IMR-90 (cell line): ENCODE data around the gene KHNYN. TPM values are rescaled to one million over a fixed set of nuclear protein-coding genes. Genes with fewer than 3 reads are reported as not detected.

Source experiments
- ATAC-seq: fragments of 200-7000 bp; cut with Tn5 transposase; 2 replicates; pipeline ENCODE4 v1.9.1; 2020; ENCODE audit warnings: low read depth, mild to moderate bottlenecking, moderate library complexity
- BruUV-seq: library from RNA; stranded (reverse); fragments of 400-500 nt; replicated peaks from 2 replicates; lab custom pipeline; 2021; lab: Mats Ljungman, UMichigan
- CTCF ChIA-PET: fragments of 300-600 bp; formaldehyde crosslinking; extraction: SDS; loops from one replicate; lab custom pipeline; 2021; ENCODE audit warnings: antibody characterized with exemption; lab: Yijun Ruan, JAX
- POLR2A ChIA-PET: fragments of 300-600 bp; sonication (Branson Sonifier 250); formaldehyde crosslinking; loops from one replicate; lab custom pipeline; 2022; ENCODE audit warnings: antibody characterized with exemption; ENCODE audit not compliant: unreplicated experiment; lab: Charles Lee
- DNase-seq: peaks from one replicate; pipeline ENCODE4 v3.0.0; 2013
- H2AFZ ChIP-seq: replicated peaks from 2 replicates; pipeline ENCODE3; 2013; ENCODE audit warnings: low read length, mild to moderate bottlenecking; ENCODE audit not compliant: poor library complexity
- H2AK5ac ChIP-seq: 2 replicates; pipeline ENCODE4 v1.6.1; 2013; ENCODE audit warnings: low read depth, low read length, inconsistent platforms
- H2AK9ac ChIP-seq: replicated peaks from 2 replicates; pipeline ENCODE3; 2013; ENCODE audit warnings: mild to moderate bottlenecking, low read depth, low read length, moderate library complexity; ENCODE audit not compliant: poor library complexity
- H2BK120ac ChIP-seq: 2 replicates; pipeline ENCODE4 v1.6.1; 2013; ENCODE audit warnings: low read depth, low read length, inconsistent platforms
- H2BK15ac ChIP-seq: 3 replicates; pipeline ENCODE4 v1.6.1; 2013; ENCODE audit warnings: low read depth, low read length, inconsistent platforms
- H2BK20ac ChIP-seq: 2 replicates; pipeline ENCODE4 v1.6.1; 2013; ENCODE audit warnings: low read depth, mild to moderate bottlenecking, inconsistent platforms, low read length, moderate library complexity
- H2BK5ac ChIP-seq: 2 replicates; pipeline ENCODE4 v1.6.1; 2013; ENCODE audit warnings: mild to moderate bottlenecking, low read depth, low read length, inconsistent platforms; ENCODE audit not compliant: poor library complexity, severe bottlenecking
- H3K14ac ChIP-seq: replicated peaks from 2 replicates; pipeline ENCODE4 v1.6.1; 2013; ENCODE audit warnings: low read depth, low read length, inconsistent platforms
- H3K18ac ChIP-seq: 2 replicates; pipeline ENCODE4 v1.6.1; 2013; ENCODE audit warnings: low read depth, low read length, control low read depth
- H3K23ac ChIP-seq: 2 replicates; pipeline ENCODE4 v1.6.1; 2013; ENCODE audit warnings: low read depth, low read length, inconsistent platforms
- H3K27ac ChIP-seq: 2 replicates; pipeline ENCODE4 v1.5.1; 2013; ENCODE audit warnings: mild to moderate bottlenecking, control low read depth, low read length; ENCODE audit not compliant: insufficient read depth
- H3K27me3 ChIP-seq: 2 replicates; pipeline ENCODE4 v1.6.1; 2013; ENCODE audit warnings: low read length; ENCODE audit not compliant: control insufficient read depth, insufficient read depth
- H3K36me3 ChIP-seq: 2 replicates; pipeline ENCODE4 v1.6.1; 2013; ENCODE audit warnings: low read length, mixed read lengths; ENCODE audit not compliant: control insufficient read depth, insufficient read depth
- H3K4ac ChIP-seq: 2 replicates; pipeline ENCODE4 v1.6.1; 2013; ENCODE audit warnings: low read depth, low read length, inconsistent platforms
- H3K4me1 ChIP-seq: 2 replicates; pipeline ENCODE4 v1.6.1; 2013; ENCODE audit warnings: low read length, mixed read lengths; ENCODE audit not compliant: control insufficient read depth, insufficient read depth
- H3K4me2 ChIP-seq: 2 replicates; pipeline ENCODE4 v1.6.1; 2013; ENCODE audit warnings: low read depth, mild to moderate bottlenecking, control low read depth, low read length, moderate library complexity
- H3K4me3 ChIP-seq: 2 replicates; pipeline ENCODE4 v1.5.1; 2013; ENCODE audit warnings: low read depth, mild to moderate bottlenecking, control low read depth, low read length, moderate library complexity; ENCODE audit not compliant: insufficient read depth
- H3K56ac ChIP-seq: 2 replicates; pipeline ENCODE4 v1.6.1; 2013; ENCODE audit warnings: low read length, inconsistent platforms; ENCODE audit not compliant: insufficient read depth; ENCODE audit errors: extremely low read depth
- H3K79me1 ChIP-seq, 2 experiments: 2 replicates each; pipeline ENCODE4 v1.6.1; 2013; ENCODE audit warnings: low read length in 2 of 2, inconsistent platforms in 1 of 2, low read depth in 1 of 2
- H3K9ac ChIP-seq: 2 replicates; pipeline ENCODE4 v1.6.1; 2013; ENCODE audit warnings: low read depth, low read length, control low read depth
- H3K9me1 ChIP-seq: 2 replicates; pipeline ENCODE4 v1.6.1; 2013; ENCODE audit warnings: low read length, inconsistent platforms; ENCODE audit not compliant: insufficient read depth
- H3K9me3 ChIP-seq: 2 replicates; pipeline ENCODE4 v1.6.1; 2013; ENCODE audit warnings: low read length; ENCODE audit not compliant: control insufficient read depth, insufficient read depth
- H4K20me1 ChIP-seq: 2 replicates; pipeline ENCODE4 v1.6.1; 2013; ENCODE audit warnings: low read length, inconsistent platforms; ENCODE audit not compliant: insufficient read depth
- H4K5ac ChIP-seq: 2 replicates; pipeline ENCODE4 v1.6.1; 2013; ENCODE audit warnings: mild to moderate bottlenecking, low read depth, low read length, control low read depth
- H4K8ac ChIP-seq, 2 experiments: 2 replicates each; pipeline ENCODE4 v1.6.1; 2013; ENCODE audit warnings: low read depth in 2 of 2, low read length in 2 of 2, control low read depth in 1 of 2, inconsistent platforms in 1 of 2
- H4K91ac ChIP-seq: 2 replicates; pipeline ENCODE4 v1.6.1; 2013; ENCODE audit warnings: low read depth, low read length, inconsistent platforms; ENCODE audit not compliant: insufficient read depth
- CHD1 ChIP-seq: IDR thresholded peaks from 2 replicates; pipeline ENCODE4 v1.6.1; 2012; ENCODE audit warnings: low read depth, low read length, improper control_type of control experiment
- FOS ChIP-seq: fragments of 150-350 bp; IDR thresholded peaks from 2 replicates; pipeline ENCODE4 v1.6.1; 2016; ENCODE audit warnings: low read depth, low read length
- MXI1 ChIP-seq: IDR thresholded peaks from 2 replicates; pipeline ENCODE4 v1.6.1; 2012; ENCODE audit warnings: low read depth, mild to moderate bottlenecking, low read length, moderate library complexity, borderline replicate concordance
- NFE2L2 ChIP-seq: fragments of 150-350 bp; IDR thresholded peaks from 2 replicates; pipeline ENCODE4 v1.6.1; 2016; ENCODE audit warnings: low read depth, mild to moderate bottlenecking, low read length
- POLR2A ChIP-seq: IDR thresholded peaks from 2 replicates; pipeline ENCODE4 v1.6.1; 2012; ENCODE audit warnings: mild to moderate bottlenecking, low read depth, low read length
- RCOR1 ChIP-seq: IDR thresholded peaks from 2 replicates; pipeline ENCODE4 v1.6.1; 2012; ENCODE audit warnings: mild to moderate bottlenecking, low read length, improper control_type of control experiment; ENCODE audit not compliant: insufficient replicate concordance
- RFX5 ChIP-seq: IDR thresholded peaks from 2 replicates; pipeline ENCODE4 v1.8.0; 2012; ENCODE audit warnings: low read depth, mild to moderate bottlenecking, low read length, moderate library complexity
- SMC3 ChIP-seq: fragments of 150-350 bp; IDR thresholded peaks from 2 replicates; pipeline ENCODE4 v1.6.1; 2016; ENCODE audit warnings: low read depth, mild to moderate bottlenecking, antibody characterized with exemption, low read length, moderate library complexity
- USF2 ChIP-seq: fragments of 150-350 bp; IDR thresholded peaks from 2 replicates; pipeline ENCODE4 v1.6.1; 2017; ENCODE audit warnings: mild to moderate bottlenecking, antibody characterized with exemption, low read length, low read depth
- WGBS, 2 experiments: methylation state at CpG; one replicate each; pipeline versions ENCODE4 v1.1.5 to v1.1.7; 2013; ENCODE audit warnings: missing lambda C conversion rate in 2 of 2; ENCODE audit not compliant: insufficient read length in 1 of 2; ENCODE audit errors: extremely low coverage in 2 of 2; 5-methylcytosine and 5-hydroxymethylcytosine counted together
- dilution Hi-C: fragments of 300-500 bp; cut with HindIII; formaldehyde crosslinking; loops from one replicate; pipeline ENCODE4 v1.14.3; 2018; ENCODE audit warnings: low sequenced_read_pairs; ENCODE audit not compliant: unreplicated experiment
- in situ Hi-C: fragments of 300-500 bp; cut with MboI; formaldehyde crosslinking; loops from 3 replicates; pipeline ENCODE4 v1.14.3; 2019; ENCODE audit warnings: low sequenced_read_pairs, inconsistent platforms, mixed read lengths
- intact Hi-C: fragments of 100-400 bp; cut with micrococcal nuclease; formaldehyde crosslinking; loops from 2 replicates; pipeline ENCODE4 v1.10.0; 2022
- polyA plus RNA-seq, 3 experiments: library from polyadenylated mRNA; depleted of rRNA; stranded (reverse); fragments of >200 nt; gene quantifications; 2 replicates each; pipeline ENCODE4 v1.2.3, GENCODE V29; 2012; ENCODE audit warnings: low replicate concordance in 1 of 3
- total RNA-seq: library from RNA; depleted of rRNA; stranded (reverse); fragments of >200 nt; gene quantifications from 2 replicates; pipeline ENCODE4 v1.2.3, GENCODE V29; 2012

KHNYN gene
- total and polyA plus RNA-seq, 2 of the 4 experiments (the other 2 are of a cell fraction) = 18.9 to 24.4 TPM

- no CpG with 5 or more reads among the region's 5 CpGs for WGBS, 2 experiments
- no peak overlapping the region for H2AFZ ChIP-seq
- H2BK5ac ChIP-seq = peak overlapping the region; percentile 53
- ATAC-seq (no peak), DNase-seq (no peak)
- intact Hi-C loops (no loop called here), in situ Hi-C loops (loop anchor here (25.0 kb wide), 1 partner anchor 1129 kb away; the partner anchor contains the start of genes BCL2L2, PABPN1 and PPP1R3E), dilution Hi-C loops (no loop called here)
- peak overlapping the region; percentile 87; the same call in 1 of the 2 replicates for H3K9ac ChIP-seq
- H3K4ac ChIP-seq = no peak overlapping the region
- peak overlapping the region; percentile 92 for H3K4me2 ChIP-seq
- no peaks in the 10 kb centered on the region for H3K27me3 ChIP-seq
- H3K23ac ChIP-seq = no peak overlapping the region
- H3K4me1 ChIP-seq = peaks cover 2% of the 10 kb centered on the region
- peaks cover 14 to 39% of the 10 kb centered on the region in 2 experiments; a peak in 3 of 4 replicates for H3K79me1 ChIP-seq
- no peak overlapping the region; the same call in 1 of the 2 replicates for H4K5ac ChIP-seq
- no peak overlapping the region for H2BK20ac ChIP-seq
- H2AK9ac ChIP-seq = peak overlapping the region; percentile 82
- peaks cover 10% of the 10 kb centered on the region for H4K20me1 ChIP-seq
- peak overlapping the region; percentile 54 for H3K4me3 ChIP-seq
- no peaks in the 10 kb centered on the region for H3K9me1 ChIP-seq
- H3K18ac ChIP-seq = no peak overlapping the region
- peak overlapping the region; percentile 91; the same call in 1 of the 2 replicates for H3K14ac ChIP-seq
- H3K56ac ChIP-seq = peak overlapping the region; percentile 93
- H2AK5ac ChIP-seq = peak overlapping the region; percentile 45
- no peak overlapping the region for H2BK120ac ChIP-seq
- BruUV-seq = TSS peak; percentile 52
- H4K91ac ChIP-seq = peak overlapping the region; percentile 74; the same call in 1 of the 2 replicates
- POLR2A ChIA-PET = interaction anchor here (0.8 to 0.9 kb wide), 2 partner anchors 11 to 75 kb away, joined by 3 to 5 read pairs; partner anchors contain the start of genes CBLN3 and KHNYN
- no peak for TF ChIP-seq USF2
- no peak for TF ChIP-seq POLR2A
- no peak for TF ChIP-seq SMC3
- TF ChIP-seq RFX5 = no peak
- no peak for TF ChIP-seq NFE2L2
- TF ChIP-seq RCOR1 = no peak
- no peak for TF ChIP-seq FOS
- no peak for TF ChIP-seq CHD1
- TF ChIP-seq MXI1 = no peak
- no peaks in the 10 kb centered on the region for H3K9me3 ChIP-seq
- H4K8ac ChIP-seq = peak overlapping the region; percentile 93 to 95
- peaks cover 36% of the 10 kb centered on the region for H3K36me3 ChIP-seq
- CTCF ChIA-PET = interaction anchor here (1.0 to 2.0 kb wide), 4 partner anchors 10 to 109 kb away, joined by 3 to 12 read pairs (median 6); no protein-coding TSS in a partner anchor
- H3K27ac ChIP-seq = peak overlapping the region; percentile 84; the same call in 1 of the 2 replicates
- H2BK15ac ChIP-seq = no peak overlapping the region
Observed at GRCh38 chr14:24441485-24441884, 11.7 kb downstream of the KHNYN start.
